Measurements from ENCODE around the gene PTGS2. TPM values are rescaled to one million over a fixed set of nuclear protein-coding genes. Genes with fewer than 3 reads are reported as not detected.

PTGS2 gene
- polyA plus RNA-seq (2013), result 86.7 TPM

- 0% methylated on average over 30 of the region's 52 CpGs for WGBS (ENCODE audit: insufficient coverage)
- H3K4me3 ChIP-seq (ENCODE audit: control insufficient read depth in 1 of 7, extremely low read depth in 1 of 7, insufficient read depth in 4 of 7, low read depth in 2 of 7, low read length in 6 of 7), result peak within 1 kb of the TSS; percentile 85 to 98 (median 88)
- ChIA-PET CTCF (interaction anchor here (0.7 to 6.0 kb wide), 17 partner anchors 10 to 314 kb away, joined by 3 to 44 read pairs (median 4); no protein-coding TSS in a partner anchor), POLR2A (interaction anchor here (1.0 to 1.6 kb wide), 4 partner anchors 9 to 305 kb away, joined by 3 to 8 read pairs (median 4); partner anchors contain the start of genes ODR4 and TPR)
- peaks cover 5 to 36% (median 14%) of the 10 kb centered on the region in 4 experiments for H3K4me1 ChIP-seq (ENCODE audit: control extremely low read depth in 1 of 4, control insufficient read depth in 4 of 4, insufficient read depth in 4 of 4, low read length in 3 of 4)
- H3K9me3 ChIP-seq (ENCODE audit: control extremely low read depth in 1 of 5, control insufficient read depth in 4 of 5, insufficient read depth in 2 of 5, low read depth in 1 of 5, low read length in 4 of 5), result no peaks in the 10 kb centered on the region
- peak within 1 kb of the TSS; percentile 90 to 94 for H3K27ac ChIP-seq (ENCODE audit: insufficient read depth in 1 of 2, low read depth in 1 of 2, low read length in 2 of 2, poor library complexity in 1 of 2, severe bottlenecking in 2 of 2)
- no peaks in the 10 kb centered on the region for H3K27me3 ChIP-seq (replicated peaks in 2 of 5; ENCODE audit: control insufficient read depth in 4 of 5, insufficient read depth in 5 of 5, low read length in 4 of 5)
- peak; percentile 94 to 98 (median 97) for DNase-seq
- H3K36me3 ChIP-seq (ENCODE audit: control insufficient read depth in 4 of 4, insufficient read depth in 4 of 4, low read length in 3 of 4), result peaks cover 3 to 18% (median 8%) of the 10 kb centered on the region in 4 experiments
These were observed at the start of gene PTGS2 for GRCh38 chr1:186680245-186681061. TSS of gene PTGS2 (minus strand) at chr1:186680423. CDS start at chr1:186680290, 133 bp downstream.

DNA sequence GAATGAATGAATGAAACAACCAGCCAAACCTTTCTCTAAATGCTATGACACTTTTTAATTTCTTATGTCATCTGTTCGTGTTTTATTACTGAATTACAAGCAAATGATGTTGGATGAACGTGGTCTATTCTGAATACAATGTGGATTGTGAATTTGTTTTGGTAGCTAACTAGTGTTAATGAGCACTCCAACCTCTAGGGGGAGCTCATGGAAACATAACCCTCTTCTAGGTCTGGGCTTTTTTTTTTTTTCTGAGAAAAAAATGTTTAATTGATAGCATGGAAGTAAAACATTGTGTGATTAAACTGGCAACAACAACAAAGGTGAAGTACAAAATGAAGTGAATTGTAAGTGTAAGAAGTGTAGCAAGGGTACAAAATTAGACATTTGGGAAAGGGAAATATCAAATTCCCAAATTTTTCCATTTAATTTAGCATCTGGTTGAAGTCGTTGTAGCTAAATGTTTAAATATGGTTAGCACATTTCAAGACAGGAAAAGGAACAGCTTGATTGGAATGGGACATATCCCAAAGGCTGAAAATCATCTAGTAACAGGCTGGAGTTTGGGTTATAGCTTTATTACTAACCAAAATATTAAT, 42.6 kb upstream of the PTGS2 start:
- DNase-seq, result peak; percentile 72 to 88 (median 76)
- no CpG with 5 or more reads among the region's 3 CpGs for WGBS (ENCODE audit: insufficient coverage)
- CTCF ChIA-PET, result interaction anchor here (0.7 to 1.7 kb wide), 7 partner anchors 9 to 262 kb away, joined by 3 to 8 read pairs (median 4); no protein-coding TSS in a partner anchor
- Histone ChIP-seq H3K27ac (ENCODE audit: insufficient read depth in 1 of 2, low read depth in 1 of 2, low read length in 2 of 2, poor library complexity in 1 of 2, severe bottlenecking in 2 of 2) (no peak overlapping the region), H3K4me1 (ENCODE audit: control extremely low read depth in 1 of 4, control insufficient read depth in 4 of 4, insufficient read depth in 4 of 4, low read length in 3 of 4) (no peaks in the 10 kb centered on the region), H3K9me3 (ENCODE audit: control extremely low read depth in 1 of 5, control insufficient read depth in 4 of 5, insufficient read depth in 2 of 5, low read depth in 1 of 5, low read length in 4 of 5) (no peaks in the 10 kb centered on the region), H3K4me3 (ENCODE audit: control insufficient read depth in 1 of 7, extremely low read depth in 1 of 7, insufficient read depth in 4 of 7, low read depth in 2 of 7, low read length in 6 of 7) (no peak overlapping the region), H3K27me3 (replicated peaks in 2 of 5; ENCODE audit: control insufficient read depth in 4 of 5, insufficient read depth in 5 of 5, low read length in 4 of 5) (no peaks in the 10 kb centered on the region), H3K36me3 (ENCODE audit: control insufficient read depth in 4 of 4, insufficient read depth in 4 of 4, low read length in 3 of 4) (no peaks in the 10 kb centered on the region)
- POLR2A ChIA-PET, result interaction anchor here (0.7 kb wide), 1 partner anchor 119 kb away, joined by 4 read pairs; no protein-coding TSS in a partner anchor

DNA sequence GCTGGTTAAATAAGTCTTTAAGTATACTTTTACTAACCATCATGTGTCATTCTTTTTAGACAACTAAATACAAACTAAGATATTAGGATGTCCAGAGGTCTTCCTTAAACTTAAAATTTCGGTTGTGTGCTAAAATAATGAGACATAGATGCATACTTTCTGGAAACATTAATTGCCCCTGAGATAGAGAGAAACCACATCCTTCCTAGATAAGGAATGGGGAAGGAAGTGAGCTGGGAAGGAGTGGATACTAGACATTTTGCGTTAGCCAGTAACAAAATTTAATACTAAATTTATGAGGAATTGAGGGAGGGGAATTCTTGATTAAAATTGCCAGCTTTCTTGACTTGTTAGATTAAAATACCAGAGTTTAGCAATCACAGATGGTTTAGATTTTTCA, 37.1 kb upstream of the PTGS2 start:
- peak; percentile 27 to 44 (median 40) for DNase-seq

DNA sequence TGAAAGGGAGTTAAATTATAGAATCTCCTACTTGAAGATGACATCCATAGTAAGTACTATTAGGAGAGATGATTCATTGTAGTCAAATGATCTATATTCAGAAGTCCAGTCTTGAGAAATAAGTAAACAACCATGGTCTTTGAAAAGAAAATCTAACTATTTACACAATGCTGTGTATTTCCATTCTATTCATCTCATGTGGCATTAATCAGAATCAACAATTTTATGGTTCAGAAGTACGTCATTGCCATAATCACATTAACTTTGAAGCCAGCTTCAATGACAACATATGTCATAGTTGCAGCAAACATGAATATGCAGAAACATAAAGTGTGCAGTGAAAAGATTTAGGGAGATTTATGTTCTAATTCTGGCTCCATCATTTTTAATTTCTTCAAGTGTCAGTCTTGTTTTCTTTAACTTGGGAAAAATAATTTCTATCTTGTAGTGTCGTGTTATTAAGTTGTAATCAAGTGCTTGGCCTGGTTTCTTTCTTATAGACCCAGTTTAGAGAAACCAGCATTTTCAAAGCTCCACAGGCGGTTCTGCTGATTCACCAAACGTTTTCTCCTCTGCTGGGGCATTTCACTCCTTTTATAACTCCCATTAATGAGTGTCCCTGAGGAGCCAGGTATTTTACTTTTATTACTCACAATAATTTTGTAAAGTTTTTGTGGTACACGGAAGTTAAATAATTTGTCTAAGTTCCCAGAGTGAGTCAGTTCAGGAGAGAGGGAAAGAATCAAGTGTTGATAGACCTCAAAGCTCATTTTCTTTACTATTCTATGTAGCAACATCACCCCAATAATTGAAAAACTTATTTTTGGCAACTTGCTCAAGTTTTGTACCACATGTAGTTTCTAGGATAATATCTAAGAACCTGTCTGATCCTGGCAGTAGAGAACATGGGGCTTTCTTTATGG, 35.9 kb upstream of the PTGS2 start:
- Histone ChIP-seq H3K4me1 (ENCODE audit: control extremely low read depth in 1 of 4, control insufficient read depth in 4 of 4, insufficient read depth in 4 of 4, low read length in 3 of 4) (peaks cover 0 to 8% (median 3%) of the 10 kb centered on the region in 4 experiments), H3K9me3 (ENCODE audit: control extremely low read depth in 1 of 5, control insufficient read depth in 4 of 5, insufficient read depth in 2 of 5, low read depth in 1 of 5, low read length in 4 of 5) (no peaks in the 10 kb centered on the region), H3K27me3 (replicated peaks in 2 of 5; ENCODE audit: control insufficient read depth in 4 of 5, insufficient read depth in 5 of 5, low read length in 4 of 5) (no peaks in the 10 kb centered on the region), H3K36me3 (ENCODE audit: control insufficient read depth in 4 of 4, insufficient read depth in 4 of 4, low read length in 3 of 4) (no peaks in the 10 kb centered on the region), H3K27ac (ENCODE audit: insufficient read depth in 1 of 2, low read depth in 1 of 2, low read length in 2 of 2, poor library complexity in 1 of 2, severe bottlenecking in 2 of 2) (no peak overlapping the region), H3K4me3 (ENCODE audit: control insufficient read depth in 1 of 7, extremely low read depth in 1 of 7, insufficient read depth in 4 of 7, low read depth in 2 of 7, low read length in 6 of 7) (no peak overlapping the region)
- POLR2A ChIA-PET, result no interaction called here
- WGBS (ENCODE audit: insufficient coverage), result no CpG with 5 or more reads among the region's 5 CpGs
- no peak for DNase-seq
- CTCF ChIA-PET, result interaction anchor here (2.2 kb wide), 1 partner anchor 12 kb away, joined by 4 read pairs; no protein-coding TSS in a partner anchor

More for the DNA sequence above, 37.1 kb upstream of the PTGS2 start:
- Histone ChIP-seq H3K27me3 (replicated peaks in 2 of 5; ENCODE audit: control insufficient read depth in 4 of 5, insufficient read depth in 5 of 5, low read length in 4 of 5) (no peaks in the 10 kb centered on the region), H3K4me1 (ENCODE audit: control extremely low read depth in 1 of 4, control insufficient read depth in 4 of 4, insufficient read depth in 4 of 4, low read length in 3 of 4) (peaks cover 0 to 8% (median 3%) of the 10 kb centered on the region in 4 experiments), H3K27ac (ENCODE audit: insufficient read depth in 1 of 2, low read depth in 1 of 2, low read length in 2 of 2, poor library complexity in 1 of 2, severe bottlenecking in 2 of 2) (no peak overlapping the region), H3K36me3 (ENCODE audit: control insufficient read depth in 4 of 4, insufficient read depth in 4 of 4, low read length in 3 of 4) (no peaks in the 10 kb centered on the region), H3K4me3 (ENCODE audit: control insufficient read depth in 1 of 7, extremely low read depth in 1 of 7, insufficient read depth in 4 of 7, low read depth in 2 of 7, low read length in 6 of 7) (no peak overlapping the region), H3K9me3 (ENCODE audit: control extremely low read depth in 1 of 5, control insufficient read depth in 4 of 5, insufficient read depth in 2 of 5, low read depth in 1 of 5, low read length in 4 of 5) (no peaks in the 10 kb centered on the region)
- POLR2A ChIA-PET, result no interaction called here
- CTCF ChIA-PET, result no interaction called here
- 0% methylated on average over 1 of the region's 2 CpGs for whole genome bisulfite sequencing (ENCODE audit: insufficient coverage)

- CTCF ChIA-PET, result no interaction called here
These were observed 30.5 kb upstream of the PTGS2 start for GRCh38 chr1:186710696-186711095.

GRCh38 chr1:186708694-186709097, 28.5 kb upstream of the PTGS2 start:
- Histone ChIP-seq H3K4me1 (ENCODE audit: control extremely low read depth in 1 of 4, control insufficient read depth in 4 of 4, insufficient read depth in 4 of 4, low read length in 3 of 4) (no peaks in the 10 kb centered on the region), H3K9me3 (ENCODE audit: control extremely low read depth in 1 of 5, control insufficient read depth in 4 of 5, insufficient read depth in 2 of 5, low read depth in 1 of 5, low read length in 4 of 5) (no peaks in the 10 kb centered on the region), H3K27me3 (replicated peaks in 2 of 5; ENCODE audit: control insufficient read depth in 4 of 5, insufficient read depth in 5 of 5, low read length in 4 of 5) (no peaks in the 10 kb centered on the region), H3K27ac (ENCODE audit: insufficient read depth in 1 of 2, low read depth in 1 of 2, low read length in 2 of 2, poor library complexity in 1 of 2, severe bottlenecking in 2 of 2) (no peak overlapping the region), H3K36me3 (ENCODE audit: control insufficient read depth in 4 of 4, insufficient read depth in 4 of 4, low read length in 3 of 4) (no peaks in the 10 kb centered on the region), H3K4me3 (ENCODE audit: control insufficient read depth in 1 of 7, extremely low read depth in 1 of 7, insufficient read depth in 4 of 7, low read depth in 2 of 7, low read length in 6 of 7) (no peak overlapping the region)
- ChIA-PET CTCF (no interaction called here), POLR2A (no interaction called here)
- no CpG with 5 or more reads among the region's 2 CpGs for WGBS (ENCODE audit: insufficient coverage)
- no peak for DNase-seq

More at GRCh38 chr1:186710696-186711095, 30.5 kb upstream of the PTGS2 start:
- no peaks in the 10 kb centered on the region for H3K27me3 ChIP-seq (replicated peaks in 2 of 5; ENCODE audit: control insufficient read depth in 4 of 5, insufficient read depth in 5 of 5, low read length in 4 of 5)
- WGBS (ENCODE audit: insufficient coverage), result 100% methylated on average over 1 of the region's 2 CpGs
- no peak overlapping the region for H3K4me3 ChIP-seq (ENCODE audit: control insufficient read depth in 1 of 7, extremely low read depth in 1 of 7, insufficient read depth in 4 of 7, low read depth in 2 of 7, low read length in 6 of 7)
- POLR2A ChIA-PET, result no interaction called here
- H3K4me1 ChIP-seq (ENCODE audit: control extremely low read depth in 1 of 4, control insufficient read depth in 4 of 4, insufficient read depth in 4 of 4, low read length in 3 of 4), result no peaks in the 10 kb centered on the region
- H3K9me3 ChIP-seq (ENCODE audit: control extremely low read depth in 1 of 5, control insufficient read depth in 4 of 5, insufficient read depth in 2 of 5, low read depth in 1 of 5, low read length in 4 of 5), result no peaks in the 10 kb centered on the region
- DNase-seq, result no peak
- no peaks in the 10 kb centered on the region for H3K36me3 ChIP-seq (ENCODE audit: control insufficient read depth in 4 of 4, insufficient read depth in 4 of 4, low read length in 3 of 4)
- H3K27ac ChIP-seq (ENCODE audit: insufficient read depth in 1 of 2, low read depth in 1 of 2, low read length in 2 of 2, poor library complexity in 1 of 2, severe bottlenecking in 2 of 2), result no peak overlapping the region
